ENCODE data around the gene ANKRD50.

GRCh38 chr4:124740501-124740900, 28.0 kb upstream of the ANKRD50 start:
- TF ChIP-seq CTCF (IDR thresholded peaks at IDR 0.05) (no peak), POLR2A (IDR thresholded peaks at IDR 0.05) (no peak), POLR2AphosphoS5 (IDR thresholded peaks at IDR 0.05) (no peak)
